HEK293 (cell line): Measurements from ENCODE around the gene CISD1.

Source experiments
- ATF2 ChIP-seq: fragments of 450-650 bp; formaldehyde crosslinking; IDR thresholded peaks from 2 replicates; pipeline ENCODE4 v1.5.1; 2016; ENCODE audit warnings: missing biosample characterization, missing genetic modification characterization, low read depth
- CTCF ChIP-seq: fragments of 450-650 bp; formaldehyde crosslinking; IDR thresholded peaks from 2 replicates; pipeline ENCODE4 v1.5.1; 2016; ENCODE audit warnings: missing biosample characterization, missing genetic modification characterization
- SCRT1 ChIP-seq: fragments of 450-650 bp; formaldehyde crosslinking; IDR thresholded peaks from 2 replicates; pipeline ENCODE4 v1.5.1; 2016; ENCODE audit warnings: missing biosample characterization, missing genetic modification characterization, borderline replicate concordance
- ZNF2 ChIP-seq: fragments of 450-650 bp; formaldehyde crosslinking; IDR thresholded peaks from 2 replicates; pipeline ENCODE4 v1.5.1; 2016; ENCODE audit warnings: missing biosample characterization, missing genetic modification characterization
- ZNF548 ChIP-seq: fragments of 450-650 bp; formaldehyde crosslinking; IDR thresholded peaks from 2 replicates; pipeline ENCODE4 v1.5.1; 2016; ENCODE audit warnings: missing biosample characterization, missing genetic modification characterization
- ZNF610 ChIP-seq: fragments of 450-650 bp; formaldehyde crosslinking; IDR thresholded peaks from 2 replicates; pipeline ENCODE4 v1.5.1; 2016; ENCODE audit warnings: missing biosample characterization, missing genetic modification characterization, borderline replicate concordance
- ZSCAN30 ChIP-seq: fragments of 450-650 bp; IDR thresholded peaks from 2 replicates; pipeline ENCODE4 v1.5.1; 2018; ENCODE audit warnings: missing biosample characterization, mild to moderate bottlenecking, missing genetic modification characterization, moderate library complexity

GRCh38 chr10:58264780-58265179 lies 4.2 kb upstream of the CISD1 start:
- no peak for TF ChIP-seq ZNF610 (tag by site-specific recombination)
- no peak for TF ChIP-seq ZNF2 (tag by site-specific recombination)
- no peak for TF ChIP-seq SCRT1
- no peak for TF ChIP-seq CTCF (tag by site-specific recombination)
- TF ChIP-seq ATF2 (tag by site-specific recombination): no peak
- TF ChIP-seq ZSCAN30 (tag by site-specific recombination): no peak
- no peak for TF ChIP-seq ZNF548 (tag by site-specific recombination)
